KMS-11 (cell line): ENCODE measurements around the gene TTC1.

Experiments
- H2AFZ ChIP-seq: fragments of 200-600 bp; sonication (generic); 2 replicates; pipeline ENCODE4 v1.6.1; 2016; ENCODE audit warnings: antibody characterized with exemption, mixed run types, low read depth
- H3K27ac ChIP-seq: fragments of 200-600 bp; sonication (generic); 2 replicates; pipeline ENCODE4 v1.6.1; 2016; ENCODE audit warnings: mild to moderate bottlenecking, mixed run types
- H3K27me3 ChIP-seq: fragments of 200-600 bp; sonication (generic); 2 replicates; pipeline ENCODE4 v1.6.1; 2017; ENCODE audit warnings: mild to moderate bottlenecking, low read depth, mixed run types, moderate library complexity; ENCODE audit not compliant: insufficient read depth
- H3K36me3 ChIP-seq: fragments of 200-600 bp; sonication (generic); 2 replicates; pipeline ENCODE4 v1.6.1; 2017; ENCODE audit warnings: mild to moderate bottlenecking, mixed run types; ENCODE audit not compliant: insufficient read depth
- H3K4me1 ChIP-seq: fragments of 200-600 bp; sonication (generic); 2 replicates; pipeline ENCODE4 v1.6.1; 2016; ENCODE audit warnings: mild to moderate bottlenecking, low read depth, mixed run types; ENCODE audit not compliant: poor library complexity, severe bottlenecking
- H3K4me2 ChIP-seq: fragments of 200-600 bp; sonication (generic); 2 replicates; pipeline ENCODE4 v1.7.0; 2016; ENCODE audit warnings: mild to moderate bottlenecking, mixed run types
- H3K4me3 ChIP-seq: fragments of 200-600 bp; sonication (generic); IDR thresholded peaks from 2 replicates; pipeline ENCODE4 v1.6.1; 2017; ENCODE audit warnings: low read depth, low read length, mixed read lengths; ENCODE audit not compliant: insufficient read depth
- H3K79me2 ChIP-seq: fragments of 200-600 bp; sonication (generic); 2 replicates; pipeline ENCODE4 v1.6.1; 2016; ENCODE audit warnings: low read depth, mixed run types; ENCODE audit not compliant: insufficient read depth
- H3K9ac ChIP-seq: fragments of 200-600 bp; sonication (generic); 2 replicates; pipeline ENCODE4 v1.6.1; 2016; ENCODE audit warnings: mild to moderate bottlenecking, mixed run types
- H4K20me1 ChIP-seq: fragments of 200-600 bp; sonication (generic); 2 replicates; pipeline ENCODE4 v1.6.1; 2016; ENCODE audit warnings: mild to moderate bottlenecking, mixed run types; ENCODE audit not compliant: insufficient read depth
- TF ChIP-seq, protein P1 (sequence below): fragments of 200-600 bp; sonication (generic); conservative IDR thresholded peaks from 2 replicates; pipeline ENCODE4 v1.6.1; 2017; ENCODE audit warnings: low read depth, mild to moderate bottlenecking, antibody characterized with exemption, low read length, moderate library complexity, mixed read lengths

TTC1 gene

GRCh38 chr5:160030631-160031377 is 21.9 kb downstream of the TTC1 start:
- no peak overlapping the region for H3K9ac ChIP-seq
- H4K20me1 ChIP-seq = no peaks in the 10 kb centered on the region
- no peak overlapping the region for H2AFZ ChIP-seq
- no peak overlapping the region for H3K4me3 ChIP-seq
- H3K36me3 ChIP-seq = no peaks in the 10 kb centered on the region
- no peaks in the 10 kb centered on the region for H3K79me2 ChIP-seq
- H3K27me3 ChIP-seq = no peaks in the 10 kb centered on the region
- TF ChIP-seq, protein P1, sequence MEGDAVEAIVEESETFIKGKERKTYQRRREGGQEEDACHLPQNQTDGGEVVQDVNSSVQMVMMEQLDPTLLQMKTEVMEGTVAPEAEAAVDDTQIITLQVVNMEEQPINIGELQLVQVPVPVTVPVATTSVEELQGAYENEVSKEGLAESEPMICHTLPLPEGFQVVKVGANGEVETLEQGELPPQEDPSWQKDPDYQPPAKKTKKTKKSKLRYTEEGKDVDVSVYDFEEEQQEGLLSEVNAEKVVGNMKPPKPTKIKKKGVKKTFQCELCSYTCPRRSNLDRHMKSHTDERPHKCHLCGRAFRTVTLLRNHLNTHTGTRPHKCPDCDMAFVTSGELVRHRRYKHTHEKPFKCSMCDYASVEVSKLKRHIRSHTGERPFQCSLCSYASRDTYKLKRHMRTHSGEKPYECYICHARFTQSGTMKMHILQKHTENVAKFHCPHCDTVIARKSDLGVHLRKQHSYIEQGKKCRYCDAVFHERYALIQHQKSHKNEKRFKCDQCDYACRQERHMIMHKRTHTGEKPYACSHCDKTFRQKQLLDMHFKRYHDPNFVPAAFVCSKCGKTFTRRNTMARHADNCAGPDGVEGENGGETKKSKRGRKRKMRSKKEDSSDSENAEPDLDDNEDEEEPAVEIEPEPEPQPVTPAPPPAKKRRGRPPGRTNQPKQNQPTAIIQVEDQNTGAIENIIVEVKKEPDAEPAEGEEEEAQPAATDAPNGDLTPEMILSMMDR = no peak
- no peak overlapping the region for H3K27ac ChIP-seq
- no peak overlapping the region for H3K4me2 ChIP-seq
- no peaks in the 10 kb centered on the region for H3K4me1 ChIP-seq

DNA sequence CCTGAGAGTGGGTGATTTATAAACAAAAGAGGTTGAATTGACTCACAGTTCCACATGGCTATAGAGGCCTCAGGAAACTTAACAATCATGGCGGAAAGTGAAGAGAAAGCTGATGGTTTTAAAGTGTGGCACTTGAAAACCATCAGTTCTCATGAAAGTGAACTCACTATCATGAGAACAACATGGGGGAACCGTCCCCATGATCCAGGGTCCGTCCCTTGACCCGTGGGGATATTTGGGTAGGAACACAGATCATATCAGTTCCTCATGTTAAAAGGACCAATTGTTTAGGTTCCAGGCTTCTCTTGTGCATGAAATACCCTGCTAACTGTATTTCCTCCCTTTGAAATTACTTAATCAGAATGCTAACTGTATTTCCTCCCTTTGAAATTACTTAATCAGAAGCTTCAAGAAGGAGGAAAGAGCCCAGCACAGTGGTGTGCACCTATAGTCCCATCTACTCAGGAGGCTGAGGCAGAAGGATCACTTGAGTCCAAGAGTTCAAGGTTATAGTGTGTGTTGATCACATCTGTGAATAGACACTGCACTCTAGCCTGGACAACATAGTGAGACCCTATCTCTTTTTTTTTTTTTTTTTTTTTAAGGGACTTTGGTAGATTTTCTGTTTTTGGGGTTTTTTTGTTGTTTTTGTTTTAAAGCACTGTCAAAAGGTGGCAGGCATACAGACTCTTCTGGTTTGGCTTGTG is 24.8 kb downstream of the TTC1 start:
- no peak overlapping the region for H2AFZ ChIP-seq
- no peaks in the 10 kb centered on the region for H3K36me3 ChIP-seq
- H3K27ac ChIP-seq = no peak overlapping the region
- no peak overlapping the region for H3K4me3 ChIP-seq
- H3K79me2 ChIP-seq = no peaks in the 10 kb centered on the region
- H4K20me1 ChIP-seq = no peaks in the 10 kb centered on the region
- H3K4me2 ChIP-seq = no peak overlapping the region
- no peaks in the 10 kb centered on the region for H3K27me3 ChIP-seq
- no peak overlapping the region for H3K9ac ChIP-seq
- TF ChIP-seq, protein P1 = no peak
- H3K4me1 ChIP-seq = no peaks in the 10 kb centered on the region

DNA sequence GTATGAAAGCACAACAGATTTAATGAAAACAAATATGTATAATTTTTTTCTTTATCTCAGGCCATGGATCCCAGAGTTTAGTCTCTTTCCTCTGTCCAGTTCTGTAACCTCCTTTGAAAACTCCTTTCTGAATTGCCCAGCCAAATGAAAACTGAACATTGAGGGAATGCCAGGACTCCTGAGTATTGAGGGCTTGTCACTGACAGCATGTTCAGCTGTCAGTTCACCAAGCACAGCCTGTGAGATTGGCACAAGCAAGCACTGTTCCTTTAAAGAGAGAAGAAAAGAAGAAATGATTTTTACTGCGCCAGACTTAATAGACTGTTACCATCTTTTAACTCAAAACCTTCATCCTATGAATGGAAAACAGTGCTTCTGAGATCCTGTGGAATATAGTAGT is 27.3 kb downstream of the TTC1 start:
- TF ChIP-seq, protein P1 = no peak
- H3K9ac ChIP-seq = no peak overlapping the region
- no peaks in the 10 kb centered on the region for H3K36me3 ChIP-seq
- no peak overlapping the region for H2AFZ ChIP-seq
- no peak overlapping the region for H3K27ac ChIP-seq
- H4K20me1 ChIP-seq = no peaks in the 10 kb centered on the region
- no peaks in the 10 kb centered on the region for H3K79me2 ChIP-seq
- H3K27me3 ChIP-seq = no peaks in the 10 kb centered on the region
- H3K4me1 ChIP-seq = no peaks in the 10 kb centered on the region
- no peak overlapping the region for H3K4me3 ChIP-seq
- H3K4me2 ChIP-seq = no peak overlapping the region

DNA sequence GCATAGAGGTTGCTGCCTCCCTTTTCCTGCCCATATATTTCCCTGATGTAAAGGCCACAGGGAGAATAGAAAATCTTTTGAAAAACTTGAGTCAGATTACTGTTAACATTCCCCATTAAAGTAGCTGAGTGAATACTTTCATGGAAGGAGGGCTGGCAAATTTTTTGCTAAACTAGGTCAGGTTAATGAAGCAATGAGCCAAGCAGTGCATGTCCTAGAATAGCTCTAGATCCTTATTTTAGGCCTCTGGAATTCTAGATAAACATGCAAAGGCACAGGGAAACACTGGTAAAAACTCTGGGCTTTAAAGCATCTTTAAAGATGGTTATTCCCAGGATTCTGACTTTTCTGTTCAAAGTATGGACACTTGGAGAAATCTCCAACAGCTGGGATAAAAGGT is 27.9 kb downstream of the TTC1 start:
- H3K27me3 ChIP-seq = no peaks in the 10 kb centered on the region
- no peak overlapping the region for H3K4me2 ChIP-seq
- no peak overlapping the region for H2AFZ ChIP-seq
- no peaks in the 10 kb centered on the region for H3K4me1 ChIP-seq
- H3K36me3 ChIP-seq = no peaks in the 10 kb centered on the region
- H4K20me1 ChIP-seq = no peaks in the 10 kb centered on the region
- no peak overlapping the region for H3K9ac ChIP-seq
- TF ChIP-seq, protein P1 = no peak
- no peak overlapping the region for H3K4me3 ChIP-seq
- no peak overlapping the region for H3K27ac ChIP-seq
- no peaks in the 10 kb centered on the region for H3K79me2 ChIP-seq
